ENCODE data around the gene TMEM222. TPM values are rescaled to one million over a fixed set of nuclear protein-coding genes. Genes with fewer than 3 reads are reported as not detected.
A peak's percentile ranks its signal among the peaks of the same experiment; 100 is the strongest.

Gene TMEM222
- total RNA-seq, 1 donor from 2014 or later: 43.5 TPM

DNA sequence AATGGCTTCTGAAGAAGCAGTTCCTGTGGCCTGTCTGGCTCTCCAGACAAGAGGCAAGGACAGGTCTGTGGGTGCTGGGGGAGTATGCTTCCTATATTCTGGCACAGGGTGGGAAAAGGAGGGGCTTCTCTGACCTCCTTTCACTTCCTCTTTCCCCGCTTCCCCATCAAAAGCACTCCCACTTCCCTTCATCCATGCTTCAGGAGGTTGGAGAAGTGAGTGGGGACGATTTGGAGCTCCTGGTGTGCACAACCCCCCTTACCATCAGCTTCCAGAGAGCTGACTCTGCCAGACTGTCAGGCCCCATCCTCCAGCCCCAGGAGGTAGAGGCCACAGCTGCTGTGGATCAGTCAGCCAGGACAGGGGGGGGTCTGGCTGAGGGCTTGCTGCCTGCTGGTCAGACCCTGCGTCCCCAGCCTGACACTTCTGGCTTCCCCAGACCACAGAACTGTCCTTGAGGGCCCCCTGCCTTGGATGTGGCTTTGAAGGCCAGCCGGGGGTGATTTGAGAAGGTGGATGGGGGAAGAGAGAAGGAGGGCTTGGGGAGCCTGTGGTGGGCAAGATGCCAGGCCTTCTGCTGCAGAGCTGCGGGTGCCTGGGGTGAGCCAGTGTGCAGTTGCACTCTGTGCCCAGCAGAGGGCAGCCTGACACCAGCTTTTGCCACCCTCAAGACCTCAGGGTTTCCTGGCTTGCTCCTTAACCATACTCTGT is 21.5 kb upstream of the TMEM222 start:
- Mint-ChIP-seq H3K9me3 (ENCODE audit: unreplicated experiment) (no peaks in the 10 kb centered on the region), H3K36me3 (ENCODE audit: low read depth, unreplicated experiment) (peaks cover 20% of the 10 kb centered on the region), H3K4me3 (ENCODE audit: unreplicated experiment) (no peak overlapping the region), H3K27me3 (ENCODE audit: unreplicated experiment) (peaks cover 8% of the 10 kb centered on the region), H3K4me1 (ENCODE audit: unreplicated experiment) (peaks cover 12% of the 10 kb centered on the region), H3K27ac (ENCODE audit: unreplicated experiment) (no peak overlapping the region)
- peak; percentile 99 for TF ChIP-seq CTCF (IDR thresholded peaks at IDR 0.05; ENCODE audit: unreplicated experiment)
- DNase-seq (ENCODE audit: low spot score): peak; percentile 85

DNA sequence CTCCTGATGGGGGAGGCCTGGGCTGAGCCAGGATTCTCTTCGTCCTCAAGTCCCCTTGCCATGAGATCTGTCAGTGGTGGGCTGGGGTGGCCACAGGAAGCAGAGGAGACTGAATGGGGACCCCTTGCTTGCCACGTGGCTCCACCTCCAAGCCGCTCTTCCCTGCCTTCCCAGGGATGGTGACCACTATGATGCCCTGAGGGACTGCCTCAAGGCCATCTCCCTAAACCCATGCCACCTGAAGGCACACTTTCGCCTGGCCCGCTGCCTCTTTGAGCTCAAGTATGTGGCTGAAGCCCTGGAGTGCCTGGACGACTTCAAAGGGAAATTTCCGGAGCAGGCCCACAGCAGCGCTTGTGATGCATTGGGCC is 20.9 kb upstream of the TMEM222 start:
- Mint-ChIP-seq H3K27me3 (ENCODE audit: unreplicated experiment) (peaks cover 8% of the 10 kb centered on the region), H3K4me3 (ENCODE audit: unreplicated experiment) (no peak overlapping the region), H3K36me3 (ENCODE audit: low read depth, unreplicated experiment) (peaks cover 19% of the 10 kb centered on the region)

GRCh38 chr1:27301582-27302199 is 20.3 kb upstream of the TMEM222 start:
- Mint-ChIP-seq H3K27me3 (ENCODE audit: unreplicated experiment) (peaks cover 8% of the 10 kb centered on the region), H3K4me1 (ENCODE audit: unreplicated experiment) (peaks cover 12% of the 10 kb centered on the region), H3K9me3 (ENCODE audit: unreplicated experiment) (no peaks in the 10 kb centered on the region), H3K36me3 (ENCODE audit: low read depth, unreplicated experiment) (peaks cover 14% of the 10 kb centered on the region), H3K27ac (ENCODE audit: unreplicated experiment) (no peak overlapping the region), H3K4me3 (ENCODE audit: unreplicated experiment) (peak overlapping the region; percentile 31)
- no peak for TF ChIP-seq CTCF (IDR thresholded peaks at IDR 0.05; ENCODE audit: unreplicated experiment)
- no peak for DNase-seq (ENCODE audit: low spot score)

More for the DNA sequence above, 20.9 kb upstream of the TMEM222 start:
- DNase-seq (ENCODE audit: low spot score): no peak
- Mint-ChIP-seq H3K27ac (ENCODE audit: unreplicated experiment) (no peak overlapping the region), H3K4me1 (ENCODE audit: unreplicated experiment) (peaks cover 12% of the 10 kb centered on the region), H3K9me3 (ENCODE audit: unreplicated experiment) (no peaks in the 10 kb centered on the region)
- peak; percentile 47 for TF ChIP-seq CTCF (IDR thresholded peaks at IDR 0.05; ENCODE audit: unreplicated experiment)

GRCh38 chr1:27302612-27303011 is 19.4 kb upstream of the TMEM222 start:
- peaks cover 14% of the 10 kb centered on the region for H3K36me3 Mint-ChIP-seq (ENCODE audit: low read depth, unreplicated experiment)
- no peak for DNase-seq (ENCODE audit: low spot score)
- H3K4me1 Mint-ChIP-seq (ENCODE audit: unreplicated experiment): peaks cover 12% of the 10 kb centered on the region

More at GRCh38 chr1:27302612-27303011, 19.4 kb upstream of the TMEM222 start:
- Mint-ChIP-seq H3K27me3 (ENCODE audit: unreplicated experiment) (peaks cover 8% of the 10 kb centered on the region), H3K9me3 (ENCODE audit: unreplicated experiment) (no peaks in the 10 kb centered on the region), H3K4me3 (ENCODE audit: unreplicated experiment) (no peak overlapping the region), H3K27ac (ENCODE audit: unreplicated experiment) (no peak overlapping the region)
- TF ChIP-seq CTCF (IDR thresholded peaks at IDR 0.05; ENCODE audit: unreplicated experiment): no peak

Data from endothelial cell (in vitro differentiated cells).